HepG2 (cell line): ENCODE results near the gene ELP1. TPM values are rescaled to one million over a fixed set of nuclear protein-coding genes. Genes with fewer than 3 reads are reported as not detected.

Experiments
- BRD4 ChIP-seq: sonication (generic); formaldehyde crosslinking; IDR thresholded peaks from 2 replicates; pipeline ENCODE4 v1.4.0; 2020; ENCODE audit warnings: missing genetic modification reagents
- FOSL2 ChIP-seq: sonication (generic); formaldehyde crosslinking; IDR thresholded peaks from 2 replicates; pipeline ENCODE4 v1.4.0; 2020; ENCODE audit warnings: missing genetic modification reagents
- FOXJ3 ChIP-seq: sonication (generic); formaldehyde crosslinking; IDR thresholded peaks from 2 replicates; pipeline ENCODE4 v1.4.0; 2020; ENCODE audit warnings: missing genetic modification reagents, mild to moderate bottlenecking, borderline replicate concordance
- FOXP1 ChIP-seq, 2 experiments: fragments of 450-650 bp in 1 of 2; IDR thresholded peaks; 2 replicates each; pipeline ENCODE4 v1.6.1; 2017 to 2018; ENCODE audit warnings: antibody characterized with exemption in 1 of 2
- KDM5B ChIP-seq: sonication (generic); formaldehyde crosslinking; IDR thresholded peaks from 2 replicates; pipeline ENCODE4 v1.4.0; 2020; ENCODE audit warnings: missing genetic modification reagents, mild to moderate bottlenecking, borderline replicate concordance
- MTF2 ChIP-seq: sonication (generic); formaldehyde crosslinking; IDR thresholded peaks from 2 replicates; pipeline ENCODE4 v1.5.0; 2020; ENCODE audit warnings: missing genetic modification reagents, borderline replicate concordance
- RNF2 ChIP-seq: fragments of 450-650 bp; conservative IDR thresholded peaks from 2 replicates; pipeline ENCODE4 v1.6.1; 2016; ENCODE audit warnings: low read depth
- ZKSCAN1 ChIP-seq: fragments of 150-350 bp; IDR thresholded peaks from 2 replicates; pipeline ENCODE4 v1.6.1; 2014; ENCODE audit warnings: low read length
- ZNF556 ChIP-seq: sonication (generic); formaldehyde crosslinking; IDR thresholded peaks from 2 replicates; pipeline ENCODE4 v1.4.0; 2020; ENCODE audit warnings: mild to moderate bottlenecking, missing genetic modification reagents, borderline replicate concordance
- ZNF572 ChIP-seq: sonication (generic); formaldehyde crosslinking; IDR thresholded peaks from 2 replicates; pipeline ENCODE4 v1.5.1; 2020; ENCODE audit warnings: mild to moderate bottlenecking, missing genetic modification reagents
- ZNF816 ChIP-seq: sonication (generic); formaldehyde crosslinking; IDR thresholded peaks from 2 replicates; pipeline ENCODE4 v1.8.0; 2022; ENCODE audit warnings: missing genetic modification reagents, mild to moderate bottlenecking, borderline replicate concordance
- polyA plus RNA-seq, 8 experiments: library from polyadenylated mRNA; depleted of rRNA in 3 of 8; stranded (reverse) in 7 of 8; unstranded in 1 of 8; fragments of >200 nt; fragmentation: Illumina TruSeq in 4 of 8; extraction: Trizol in 4 of 8; gene quantifications; 2 replicates each; pipeline versions ENCODE4 v1.2.1 to v1.2.3, GENCODE V29; 2011 to 2016; ENCODE audit warnings: low read depth in 4 of 8, missing spikeins in 1 of 8, mixed read lengths in 1 of 8; ENCODE audit not compliant: insufficient read depth in 1 of 8
- total RNA-seq, 5 experiments: library from RNA; depleted of rRNA; stranded (reverse); fragments of >200 nt; fragmentation: Illumina TruSeq; extraction: Trizol; gene quantifications; 2 replicates each; pipeline ENCODE4 v1.2.3, GENCODE V29; 2016; ENCODE audit warnings: low read depth in 1 of 5
- TF ChIP-seq, protein P1 (sequence below): sonication (generic); formaldehyde crosslinking; IDR thresholded peaks from 2 replicates; pipeline ENCODE4 v1.5.0; 2020; ENCODE audit warnings: mild to moderate bottlenecking, missing genetic modification reagents, borderline replicate concordance
- TF ChIP-seq, protein P2 (sequence below): IDR thresholded peaks from 2 replicates; pipeline ENCODE4 v1.6.1; 2016; ENCODE audit warnings: missing compliant biosample characterization, missing genetic modification reagents, borderline replicate concordance
- TF ChIP-seq, protein P3 (sequence below): sonication (generic); formaldehyde crosslinking; IDR thresholded peaks from 2 replicates; pipeline ENCODE4 v1.4.0; 2020; ENCODE audit warnings: mild to moderate bottlenecking, missing genetic modification reagents
- TF ChIP-seq, protein P4 (sequence below): sonication (generic); formaldehyde crosslinking; IDR thresholded peaks from 2 replicates; pipeline ENCODE4 v1.5.1; 2020; ENCODE audit warnings: mild to moderate bottlenecking, missing genetic modification reagents, moderate library complexity
- TF ChIP-seq, protein P5 (sequence below): sonication (generic); formaldehyde crosslinking; IDR thresholded peaks from 2 replicates; pipeline ENCODE4 v1.5.1; 2020; ENCODE audit warnings: missing genetic modification reagents, mild to moderate bottlenecking, borderline replicate concordance

ELP1 gene
- total and polyA plus RNA-seq, 2 of the 13 experiments (the other 11 are each of a cell fraction or from before 2014, with no cell fraction given) = 157 to 275 TPM

DNA sequence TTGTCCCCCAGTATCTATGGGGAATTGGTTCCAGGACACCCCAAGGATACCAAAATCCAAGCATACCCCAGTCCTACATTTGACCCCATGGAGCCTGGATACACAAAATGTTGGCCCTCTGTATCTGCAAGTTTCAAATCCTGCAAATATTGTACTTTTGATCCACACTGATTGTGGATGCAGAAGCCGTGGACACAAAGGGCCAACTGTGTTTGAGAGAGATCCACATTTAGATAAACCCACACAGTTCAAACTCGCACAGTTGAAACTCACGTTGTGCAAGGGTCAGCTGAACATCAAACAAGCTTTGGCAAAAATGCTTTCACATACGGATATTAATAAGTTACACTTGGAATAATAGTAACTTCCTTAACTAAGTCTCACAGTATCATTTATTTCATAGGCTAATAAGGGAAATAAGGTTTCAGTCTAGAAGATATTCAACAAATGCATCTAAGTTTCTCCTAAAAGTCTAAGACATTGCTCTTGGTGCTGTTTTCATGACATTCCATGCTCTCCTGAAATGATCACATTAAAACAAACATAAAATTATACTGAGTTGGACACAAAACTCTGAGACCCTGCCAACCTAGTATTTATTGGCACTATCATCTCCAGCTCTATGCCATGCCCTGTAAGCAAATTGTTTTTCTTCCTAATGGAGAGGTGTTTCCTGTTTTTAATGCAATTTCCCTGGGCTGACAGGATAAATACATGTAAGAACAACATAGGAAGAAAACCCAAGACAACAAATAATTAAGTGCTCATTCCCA is 39.5 kb downstream of the ELP1 start (continued):
- TF ChIP-seq, protein P1, sequence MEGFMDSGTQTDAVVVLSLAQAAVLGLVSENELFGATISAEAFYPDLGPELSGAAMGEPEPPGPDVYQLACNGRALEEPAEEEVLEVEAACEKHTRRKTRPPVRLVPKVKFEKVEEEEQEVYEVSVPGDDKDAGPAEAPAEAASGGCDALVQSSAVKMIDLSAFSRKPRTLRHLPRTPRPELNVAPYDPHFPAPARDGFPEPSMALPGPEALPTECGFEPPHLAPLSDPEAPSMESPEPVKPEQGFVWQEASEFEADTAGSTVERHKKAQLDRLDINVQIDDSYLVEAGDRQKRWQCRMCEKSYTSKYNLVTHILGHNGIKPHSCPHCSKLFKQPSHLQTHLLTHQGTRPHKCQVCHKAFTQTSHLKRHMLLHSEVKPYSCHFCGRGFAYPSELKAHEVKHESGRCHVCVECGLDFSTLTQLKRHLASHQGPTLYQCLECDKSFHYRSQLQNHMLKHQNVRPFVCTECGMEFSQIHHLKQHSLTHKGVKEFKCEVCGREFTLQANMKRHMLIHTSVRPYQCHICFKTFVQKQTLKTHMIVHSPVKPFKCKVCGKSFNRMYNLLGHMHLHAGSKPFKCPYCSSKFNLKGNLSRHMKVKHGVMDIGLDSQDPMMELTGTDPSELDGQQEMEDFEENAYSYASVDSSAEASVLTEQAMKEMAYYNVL = peak; percentile 81; the same call in 1 of the 2 replicates
- peak; percentile 88 for TF ChIP-seq FOSL2 (CRISPR knock-in tag)
- TF ChIP-seq, protein P2, sequence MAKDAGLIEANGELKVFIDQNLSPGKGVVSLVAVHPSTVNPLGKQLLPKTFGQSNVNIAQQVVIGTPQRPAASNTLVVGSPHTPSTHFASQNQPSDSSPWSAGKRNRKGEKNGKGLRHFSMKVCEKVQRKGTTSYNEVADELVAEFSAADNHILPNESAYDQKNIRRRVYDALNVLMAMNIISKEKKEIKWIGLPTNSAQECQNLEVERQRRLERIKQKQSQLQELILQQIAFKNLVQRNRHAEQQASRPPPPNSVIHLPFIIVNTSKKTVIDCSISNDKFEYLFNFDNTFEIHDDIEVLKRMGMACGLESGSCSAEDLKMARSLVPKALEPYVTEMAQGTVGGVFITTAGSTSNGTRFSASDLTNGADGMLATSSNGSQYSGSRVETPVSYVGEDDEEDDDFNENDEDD (CRISPR knock-in tag) = peak; percentile 28; the same call in 1 of the 2 replicates
- TF ChIP-seq ZKSCAN1 = no peak
- TF ChIP-seq, protein P3, sequence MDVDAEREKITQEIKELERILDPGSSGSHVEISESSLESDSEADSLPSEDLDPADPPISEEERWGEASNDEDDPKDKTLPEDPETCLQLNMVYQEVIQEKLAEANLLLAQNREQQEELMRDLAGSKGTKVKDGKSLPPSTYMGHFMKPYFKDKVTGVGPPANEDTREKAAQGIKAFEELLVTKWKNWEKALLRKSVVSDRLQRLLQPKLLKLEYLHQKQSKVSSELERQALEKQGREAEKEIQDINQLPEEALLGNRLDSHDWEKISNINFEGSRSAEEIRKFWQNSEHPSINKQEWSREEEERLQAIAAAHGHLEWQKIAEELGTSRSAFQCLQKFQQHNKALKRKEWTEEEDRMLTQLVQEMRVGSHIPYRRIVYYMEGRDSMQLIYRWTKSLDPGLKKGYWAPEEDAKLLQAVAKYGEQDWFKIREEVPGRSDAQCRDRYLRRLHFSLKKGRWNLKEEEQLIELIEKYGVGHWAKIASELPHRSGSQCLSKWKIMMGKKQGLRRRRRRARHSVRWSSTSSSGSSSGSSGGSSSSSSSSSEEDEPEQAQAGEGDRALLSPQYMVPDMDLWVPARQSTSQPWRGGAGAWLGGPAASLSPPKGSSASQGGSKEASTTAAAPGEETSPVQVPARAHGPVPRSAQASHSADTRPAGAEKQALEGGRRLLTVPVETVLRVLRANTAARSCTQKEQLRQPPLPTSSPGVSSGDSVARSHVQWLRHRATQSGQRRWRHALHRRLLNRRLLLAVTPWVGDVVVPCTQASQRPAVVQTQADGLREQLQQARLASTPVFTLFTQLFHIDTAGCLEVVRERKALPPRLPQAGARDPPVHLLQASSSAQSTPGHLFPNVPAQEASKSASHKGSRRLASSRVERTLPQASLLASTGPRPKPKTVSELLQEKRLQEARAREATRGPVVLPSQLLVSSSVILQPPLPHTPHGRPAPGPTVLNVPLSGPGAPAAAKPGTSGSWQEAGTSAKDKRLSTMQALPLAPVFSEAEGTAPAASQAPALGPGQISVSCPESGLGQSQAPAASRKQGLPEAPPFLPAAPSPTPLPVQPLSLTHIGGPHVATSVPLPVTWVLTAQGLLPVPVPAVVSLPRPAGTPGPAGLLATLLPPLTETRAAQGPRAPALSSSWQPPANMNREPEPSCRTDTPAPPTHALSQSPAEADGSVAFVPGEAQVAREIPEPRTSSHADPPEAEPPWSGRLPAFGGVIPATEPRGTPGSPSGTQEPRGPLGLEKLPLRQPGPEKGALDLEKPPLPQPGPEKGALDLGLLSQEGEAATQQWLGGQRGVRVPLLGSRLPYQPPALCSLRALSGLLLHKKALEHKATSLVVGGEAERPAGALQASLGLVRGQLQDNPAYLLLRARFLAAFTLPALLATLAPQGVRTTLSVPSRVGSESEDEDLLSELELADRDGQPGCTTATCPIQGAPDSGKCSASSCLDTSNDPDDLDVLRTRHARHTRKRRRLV (CRISPR knock-in tag) = no peak
- TF ChIP-seq KDM5B = no peak
- TF ChIP-seq, protein P4, sequence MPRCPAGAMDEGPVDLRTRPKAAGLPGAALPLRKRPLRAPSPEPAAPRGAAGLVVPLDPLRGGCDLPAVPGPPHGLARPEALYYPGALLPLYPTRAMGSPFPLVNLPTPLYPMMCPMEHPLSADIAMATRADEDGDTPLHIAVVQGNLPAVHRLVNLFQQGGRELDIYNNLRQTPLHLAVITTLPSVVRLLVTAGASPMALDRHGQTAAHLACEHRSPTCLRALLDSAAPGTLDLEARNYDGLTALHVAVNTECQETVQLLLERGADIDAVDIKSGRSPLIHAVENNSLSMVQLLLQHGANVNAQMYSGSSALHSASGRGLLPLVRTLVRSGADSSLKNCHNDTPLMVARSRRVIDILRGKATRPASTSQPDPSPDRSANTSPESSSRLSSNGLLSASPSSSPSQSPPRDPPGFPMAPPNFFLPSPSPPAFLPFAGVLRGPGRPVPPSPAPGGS (CRISPR knock-in tag) = no peak
- TF ChIP-seq ZNF572 = no peak
- 0 out of 2 replicates have a peak, but pooled peaks have one; percentile 28 for TF ChIP-seq ZNF556 (CRISPR knock-in tag)
- TF ChIP-seq FOXP1 (IDR thresholded peaks at IDR 0.05) = no peak
- peak; percentile 90 for TF ChIP-seq FOXP1 (CRISPR knock-in tag; IDR thresholded peaks at IDR 0.05)
- TF ChIP-seq, protein P5, sequence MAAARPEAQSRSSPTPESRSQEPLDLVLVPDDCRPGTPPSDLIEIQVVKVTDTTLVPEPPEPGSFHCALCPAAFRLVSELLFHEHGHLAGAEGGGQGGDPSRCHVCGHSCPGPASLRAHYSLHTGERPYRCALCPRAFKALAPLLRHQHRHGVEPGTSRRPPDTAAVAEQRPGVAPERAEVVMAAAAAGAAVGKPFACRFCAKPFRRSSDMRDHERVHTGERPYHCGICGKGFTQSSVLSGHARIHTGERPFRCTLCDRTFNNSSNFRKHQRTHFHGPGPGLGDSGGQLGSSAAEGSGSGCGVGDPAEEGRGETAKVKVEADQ (CRISPR knock-in tag) = no peak
- no peak for TF ChIP-seq MTF2
- no peak for TF ChIP-seq RNF2
- TF ChIP-seq FOXJ3 = peak; percentile 95
- no peak; the same call in 1 of the 2 replicates for TF ChIP-seq ZNF816 (CRISPR knock-in tag)
- TF ChIP-seq BRD4 (CRISPR knock-in tag) = peak; percentile 90; the same call in 1 of the 2 replicates
